ENCODE data around the gene FAM131A.

- no peak for TF ChIP-seq GATA2 (IDR thresholded peaks at IDR 0.05; ENCODE audit: low read depth, low read length)
- TF ChIP-seq GATA3 (IDR thresholded peaks at IDR 0.05; ENCODE audit: low read depth, low read length): no peak
Observed at GRCh38 chr3:184358124-184358767, 20.8 kb downstream of the FAM131A start.
